Middle frontal gyrus (tissue), 1 donor: ENCODE data around the gene NHLRC2.

ENCODE experiments used
- DNase-seq: peaks from one replicate; pipeline ENCODE4 v3.0.0-alpha.2; 2015; ENCODE audit warnings: low spot score; ENCODE audit errors: extremely low spot score

The NHLRC2 gene

DNA sequence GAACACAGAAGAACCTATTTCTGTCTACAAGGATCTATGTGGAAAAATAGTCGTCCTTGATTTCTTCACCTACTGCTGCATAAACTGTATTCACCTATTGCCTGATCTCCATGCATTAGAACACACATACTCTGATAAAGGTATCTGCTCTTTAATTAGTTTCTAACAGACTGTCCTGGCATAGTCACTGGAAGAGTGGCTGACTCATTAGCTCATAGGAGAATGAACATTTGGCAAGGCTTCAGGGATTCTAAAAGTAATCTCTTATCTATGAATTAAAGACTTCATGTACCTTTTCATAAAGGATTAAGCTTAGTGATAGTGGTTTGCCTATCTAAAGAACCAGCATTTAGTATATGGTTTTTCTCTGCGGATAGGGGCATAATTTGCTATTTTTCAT, 4.1 kb downstream of the NHLRC2 start:
- DNase-seq: no peak

DNA sequence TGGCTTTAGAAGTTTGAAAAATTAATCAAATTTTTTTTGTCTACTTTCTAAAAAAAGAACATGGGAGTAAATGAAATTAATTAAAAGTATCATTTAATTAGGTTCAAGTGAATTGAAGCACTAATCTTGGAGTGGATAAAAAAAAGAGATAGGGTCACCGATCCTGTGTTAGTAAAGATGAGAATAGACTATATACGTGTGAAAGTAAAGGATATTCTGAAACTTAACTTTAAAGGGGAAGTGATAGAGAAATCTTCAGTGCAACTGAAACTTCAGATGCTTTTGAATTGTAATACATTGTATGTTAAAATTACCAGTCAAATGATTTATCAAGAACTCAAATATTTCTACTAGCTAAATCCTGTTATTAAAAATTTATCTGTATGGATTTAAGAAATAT, 4.8 kb downstream of the NHLRC2 start:
- DNase-seq: no peak

- DNase-seq: no peak
Measured at GRCh38 chr10:113865901-113866300, 11.4 kb downstream of the NHLRC2 start.

GRCh38 chr10:113866551-113867394, 12.3 kb downstream of the NHLRC2 start:
- DNase-seq: no peak

- DNase-seq: no peak
Measured at GRCh38 chr10:113867904-113868303, 13.4 kb downstream of the NHLRC2 start.

DNA sequence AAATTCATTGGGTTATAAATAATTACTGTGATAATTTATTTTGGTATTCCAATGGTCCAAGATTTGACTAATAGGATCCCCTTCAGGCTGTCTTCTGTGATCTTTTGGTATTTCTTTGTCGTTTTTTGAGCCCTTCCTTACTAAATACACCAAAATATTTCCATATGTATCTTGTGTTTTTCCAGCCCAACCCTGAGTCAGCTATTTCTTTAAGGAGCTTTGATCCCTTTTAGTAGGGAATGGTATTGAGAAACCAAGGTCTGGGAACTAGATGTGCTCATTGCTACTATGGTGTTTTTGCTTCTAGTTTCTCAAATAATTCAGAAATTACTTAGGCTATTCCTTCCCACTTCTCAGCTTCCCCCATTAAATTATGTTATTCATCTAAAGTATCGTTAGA, 15.3 kb downstream of the NHLRC2 start:
- no peak for DNase-seq

GRCh38 chr10:113872139-113873030, 17.9 kb downstream of the NHLRC2 start:
- no peak for DNase-seq

GRCh38 chr10:113875212-113875611, 20.8 kb downstream of the NHLRC2 start:
- DNase-seq: no peak

- no peak for DNase-seq
Measured at GRCh38 chr10:113876461-113876860, 22.0 kb downstream of the NHLRC2 start.

- DNase-seq: no peak
Measured at GRCh38 chr10:113879691-113880090, 25.2 kb downstream of the NHLRC2 start.

DNA sequence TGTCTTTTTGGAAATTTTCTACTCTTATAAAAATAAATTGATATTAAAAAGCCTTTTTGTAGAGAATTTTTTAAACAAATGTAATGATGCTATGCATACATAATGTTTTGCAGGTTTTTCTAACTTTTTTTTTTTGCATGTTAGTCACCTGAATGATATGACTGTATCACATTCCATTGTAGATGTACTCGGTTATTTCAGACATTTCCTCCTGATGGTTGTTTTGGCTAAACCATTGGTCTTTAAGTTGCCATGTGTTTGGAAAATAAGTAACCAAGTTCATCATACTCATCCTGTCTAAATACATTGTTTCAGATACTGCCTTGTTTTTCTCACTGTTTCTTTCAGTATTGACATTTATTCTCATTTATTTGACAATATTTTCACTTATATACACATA, 25.8 kb downstream of the NHLRC2 start:
- DNase-seq: no peak

GRCh38 chr10:113882240-113882639, 27.8 kb downstream of the NHLRC2 start:
- no peak for DNase-seq

- DNase-seq: no peak
Measured at GRCh38 chr10:113889911-113890310, 35.5 kb downstream of the NHLRC2 start.

DNA sequence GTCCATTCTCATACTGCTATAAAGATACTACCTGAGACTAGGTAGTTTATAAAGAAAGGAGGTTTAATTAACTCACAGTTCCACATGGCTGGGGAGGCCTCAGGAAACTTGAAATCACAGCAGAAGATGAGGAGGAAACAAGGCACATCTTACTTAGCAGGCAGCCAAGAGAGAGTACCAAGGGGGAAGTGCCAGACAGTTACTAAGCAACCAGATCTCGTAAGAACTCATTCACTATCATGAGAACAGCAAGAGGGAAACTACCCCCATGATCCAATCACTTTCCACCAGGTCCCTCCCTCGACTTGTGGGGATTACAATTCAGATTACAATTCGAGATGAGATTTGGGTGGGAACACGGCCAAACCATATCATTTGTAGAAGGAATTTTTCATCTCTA, 36.3 kb downstream of the NHLRC2 start:
- no peak for DNase-seq

GRCh38 chr10:113891476-113891875, 37.0 kb downstream of the NHLRC2 start:
- DNase-seq: no peak

- peak; percentile 26 for DNase-seq
Measured at GRCh38 chr10:113893570-113893969, 39.1 kb downstream of the NHLRC2 start.

GRCh38 chr10:113894581-113894980, 40.1 kb downstream of the NHLRC2 start:
- no peak for DNase-seq

- DNase-seq: no peak
Measured at GRCh38 chr10:113895018-113895417, 40.6 kb downstream of the NHLRC2 start.

DNA sequence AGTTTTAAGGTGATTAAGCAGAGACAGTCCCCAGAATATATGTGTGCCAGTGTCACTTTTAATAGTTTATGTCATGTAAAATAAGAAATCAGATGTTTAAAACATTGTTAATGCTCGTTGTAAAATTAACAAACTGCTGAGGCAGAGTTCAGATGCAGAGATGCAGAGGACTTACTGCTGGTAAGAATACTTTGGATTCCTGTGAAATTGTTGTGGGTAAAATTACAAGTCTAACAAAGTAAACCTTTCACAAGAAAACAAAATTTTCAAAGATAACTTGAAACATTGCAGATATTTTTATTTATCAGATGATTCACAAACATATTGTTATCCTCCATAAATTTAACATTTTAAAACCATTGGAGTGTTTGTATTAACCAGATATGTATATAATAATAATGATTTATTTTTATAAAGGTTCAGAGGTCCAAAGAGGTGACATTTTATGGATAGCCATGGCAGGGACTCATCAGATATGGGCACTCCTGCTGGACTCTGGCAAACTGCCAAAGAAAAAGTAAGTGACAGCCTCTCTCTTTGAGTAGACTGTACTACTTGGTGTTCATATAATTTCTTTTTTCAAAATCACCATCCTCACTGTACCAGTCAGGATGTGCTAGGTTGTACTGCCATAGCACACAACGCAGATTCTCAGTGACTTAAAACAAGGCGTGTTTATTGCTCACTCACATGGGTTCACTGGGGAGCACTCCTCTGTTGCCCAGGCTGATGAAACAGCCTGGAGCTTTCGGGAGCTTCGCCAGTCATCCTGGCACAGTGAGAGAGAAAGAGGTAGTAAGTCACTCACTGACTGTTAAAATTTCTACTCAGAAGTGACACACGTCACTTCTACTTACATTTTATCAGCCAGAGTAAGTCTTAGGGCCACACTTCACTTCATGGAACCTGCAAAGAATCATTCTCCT, 43.5 kb downstream of the NHLRC2 start:
- DNase-seq: no peak

DNA sequence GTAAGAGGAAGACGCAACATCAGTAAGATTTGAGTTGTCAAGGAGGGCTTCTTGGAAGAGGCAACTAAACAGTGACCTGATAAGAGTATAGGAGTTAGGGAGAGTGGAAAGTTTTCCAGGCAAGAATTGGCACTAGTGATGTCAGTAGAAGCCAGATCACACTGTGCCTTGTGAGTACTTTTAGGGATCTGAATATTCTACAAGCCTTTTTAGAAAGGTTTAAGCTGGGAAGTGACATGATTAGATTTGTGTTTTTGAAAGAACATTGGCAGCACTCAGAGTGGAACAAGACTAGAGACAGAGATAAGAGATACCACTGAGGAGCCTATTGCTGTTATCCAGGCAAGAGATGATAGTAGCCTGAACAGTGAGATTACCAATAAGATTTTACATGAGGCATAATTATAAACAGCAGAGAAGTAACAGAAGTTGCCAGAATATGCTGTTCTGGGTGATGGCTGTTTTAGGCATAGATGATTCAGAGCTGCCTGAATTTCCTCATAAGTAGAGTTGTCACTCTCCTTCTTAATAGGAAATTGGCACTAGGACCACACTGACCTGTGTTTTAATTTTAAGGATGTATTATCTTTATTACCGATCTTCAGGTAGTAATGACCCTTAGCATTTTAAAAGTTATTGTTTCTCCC, 45.6 kb downstream of the NHLRC2 start:
- DNase-seq: no peak

- DNase-seq: no peak
Measured at GRCh38 chr10:113905756-113906155, 51.3 kb downstream of the NHLRC2 start.
